SK-N-SH (cell line): ENCODE data around the gene MYO9A. TPM values are rescaled to one million over a fixed set of nuclear protein-coding genes. Genes with fewer than 3 reads are reported as not detected.

Source experiments
- CTCF ChIA-PET: fragments of 300-600, 350-600 bp; formaldehyde crosslinking; extraction: SDS; loops from one replicate; lab custom pipeline; 2021; lab: Yijun Ruan, JAX
- POLR2A ChIA-PET: fragments of 350-600 bp; sonication (Branson Sonifier 250); formaldehyde crosslinking; extraction: SDS; loops from one replicate; lab custom pipeline; 2020; ENCODE audit warnings: antibody characterized with exemption, inconsistent platforms; lab: Yijun Ruan, JAX
- DNase-seq: peaks from one replicate; pipeline ENCODE4 v3.0.0; 2012
- H2AFZ ChIP-seq: fragments of 200-600 bp; sonication (generic); 2 replicates; pipeline ENCODE4 v1.8.1; 2016; ENCODE audit warnings: antibody characterized with exemption, mild to moderate bottlenecking, low read depth
- H3F3A ChIP-seq: fragments of 200-600 bp; sonication (generic); replicated peaks from 2 replicates; pipeline ENCODE3; 2016; ENCODE audit warnings: antibody characterized with exemption, mild to moderate bottlenecking; ENCODE audit not compliant: insufficient read depth
- H3K27ac ChIP-seq, 2 experiments: fragments of 200-500 bp in 1 of 2; fragments of 200-600 bp in 1 of 2; sonication (Bioruptor generic) in 1 of 2; sonication (generic), shearing (Covaris generic) in 1 of 2; 2 replicates each; pipeline versions ENCODE4 v1.5.1 to v1.6.1; 2014 to 2016; ENCODE audit warnings: low read depth in 2 of 2, inconsistent platforms in 1 of 2, low read length in 1 of 2, mild to moderate bottlenecking in 1 of 2, mixed read lengths in 1 of 2
- H3K27me3 ChIP-seq: fragments of 200-600 bp; sonication (generic), shearing (Covaris generic); 2 replicates; pipeline ENCODE4 v1.6.1; 2016; ENCODE audit warnings: mixed run types; ENCODE audit not compliant: insufficient read depth
- H3K36me3 ChIP-seq, 2 experiments: fragments of 200-500 bp in 1 of 2; fragments of 200-600 bp in 1 of 2; sonication (Bioruptor generic) in 1 of 2; sonication (generic) in 1 of 2; replicated peaks in 1 of 2; 2 replicates each; pipeline versions ENCODE3 to v1.5.1; 2014 to 2016; ENCODE audit warnings: low read length in 1 of 2, mild to moderate bottlenecking in 1 of 2; ENCODE audit not compliant: insufficient read depth in 2 of 2, control insufficient read depth in 1 of 2
- H3K4me1 ChIP-seq, 2 experiments: fragments of 200-500 bp in 1 of 2; fragments of 200-600 bp in 1 of 2; sonication (Bioruptor generic) in 1 of 2; sonication (generic), shearing (Covaris generic) in 1 of 2; 2 replicates each; pipeline versions ENCODE4 v1.5.1 to v1.6.1; 2014 to 2016; ENCODE audit warnings: low read depth in 1 of 2, low read length in 1 of 2, mixed run types in 1 of 2; ENCODE audit not compliant: insufficient read depth in 2 of 2, control insufficient read depth in 1 of 2
- H3K4me2 ChIP-seq: fragments of 200-600 bp; sonication (generic), shearing (Covaris generic); 2 replicates; pipeline ENCODE4 v1.6.1; 2017; ENCODE audit warnings: mixed run types
- H3K4me3 ChIP-seq, 2 experiments: fragments of 200-500 bp in 1 of 2; fragments of 200-600 bp in 1 of 2; sonication (Bioruptor generic) in 1 of 2; sonication (generic), shearing (Covaris generic) in 1 of 2; 2 replicates each; pipeline versions ENCODE4 v1.5.1 to v1.8.1; 2014 to 2016; ENCODE audit warnings: low read depth in 2 of 2, inconsistent platforms in 1 of 2, low read length in 1 of 2, mild to moderate bottlenecking in 1 of 2, mixed read lengths in 1 of 2, moderate library complexity in 1 of 2
- H3K79me2 ChIP-seq: fragments of 200-600 bp; sonication (generic); 2 replicates; pipeline ENCODE4 v1.8.1; 2017; ENCODE audit warnings: mild to moderate bottlenecking; ENCODE audit not compliant: insufficient read depth
- H3K9ac ChIP-seq: fragments of 200-600 bp; sonication (generic); 2 replicates; pipeline ENCODE4 v1.6.1; 2017; ENCODE audit warnings: mixed run types
- H3K9me2 ChIP-seq: fragments of 200-600 bp; sonication (generic); 2 replicates; pipeline ENCODE4 v1.6.1; 2017; ENCODE audit warnings: mixed run types
- H3K9me3 ChIP-seq: fragments of 200-600 bp; sonication (generic); 2 replicates; pipeline ENCODE4 v1.6.1; 2017; ENCODE audit warnings: mixed run types, mild to moderate bottlenecking, moderate library complexity
- H4K20me1 ChIP-seq: fragments of 200-600 bp; sonication (generic); 2 replicates; pipeline ENCODE4 v1.6.1; 2017; ENCODE audit warnings: mild to moderate bottlenecking, mixed run types; ENCODE audit not compliant: insufficient read depth
- ELF1 ChIP-seq: IDR thresholded peaks from 2 replicates; pipeline ENCODE4 v1.4.0; 2012
- EP300 ChIP-seq, 2 experiments: IDR thresholded peaks; 2 replicates each; pipeline versions ENCODE4 v1.4.0 to v1.6.1; 2012; ENCODE audit warnings: borderline replicate concordance in 1 of 2, low read depth in 1 of 2, low read length in 1 of 2
- FOSL2 ChIP-seq: IDR thresholded peaks from 2 replicates; pipeline ENCODE4 v1.4.0; 2012; ENCODE audit warnings: low read depth, mild to moderate bottlenecking, moderate library complexity, borderline replicate concordance
- FOXJ3 ChIP-seq: sonication (generic); formaldehyde crosslinking; IDR thresholded peaks from 2 replicates; pipeline ENCODE4 v1.5.1; 2020; ENCODE audit warnings: mild to moderate bottlenecking, missing genetic modification reagents
- FOXM1 ChIP-seq: IDR thresholded peaks from 2 replicates; pipeline ENCODE4 v1.4.0; 2012; ENCODE audit warnings: low read depth, mild to moderate bottlenecking
- GABPA ChIP-seq: IDR thresholded peaks from 2 replicates; pipeline ENCODE4 v1.4.0; 2012; ENCODE audit warnings: low read depth, mild to moderate bottlenecking
- MXI1 ChIP-seq: IDR thresholded peaks from 2 replicates; pipeline ENCODE4 v1.6.1; 2012; ENCODE audit warnings: mild to moderate bottlenecking, low read depth, low read length, improper control_type of control experiment
- REST ChIP-seq: IDR thresholded peaks from 2 replicates; pipeline ENCODE4 v1.6.1; 2012; ENCODE audit warnings: mild to moderate bottlenecking, low read depth, low read length, moderate library complexity
- RFX5 ChIP-seq: IDR thresholded peaks from 2 replicates; pipeline ENCODE4 v1.6.1; 2012; ENCODE audit warnings: mild to moderate bottlenecking, improper control_type of control experiment, low read length
- RXRA ChIP-seq: IDR thresholded peaks from 2 replicates; pipeline ENCODE4 v1.4.0; 2012; ENCODE audit warnings: low read depth, mild to moderate bottlenecking, borderline replicate concordance
- SIN3A ChIP-seq: IDR thresholded peaks from 2 replicates; pipeline ENCODE4 v1.6.1; 2012; ENCODE audit warnings: low read depth, mild to moderate bottlenecking, low read length, moderate library complexity, borderline replicate concordance
- TAF1 ChIP-seq: IDR thresholded peaks from 2 replicates; pipeline ENCODE4 v1.6.1; 2012; ENCODE audit warnings: low read depth, mild to moderate bottlenecking, low read length, moderate library complexity, borderline replicate concordance
- TCF12 ChIP-seq: IDR thresholded peaks from 2 replicates; pipeline ENCODE4 v1.4.0; 2012
- USF1 ChIP-seq: IDR thresholded peaks from 2 replicates; pipeline ENCODE4 v1.4.0; 2012; ENCODE audit warnings: low read depth, borderline replicate concordance
- YY1 ChIP-seq: IDR thresholded peaks from 2 replicates; pipeline ENCODE4 v1.4.0; 2012; ENCODE audit warnings: low read depth, mild to moderate bottlenecking
- WGBS: methylation state at CpG from one replicate; pipeline ENCODE4 v1.1.6; 2017; ENCODE audit warnings: low lambda C conversion rate; 5-methylcytosine and 5-hydroxymethylcytosine counted together
- polyA plus RNA-seq, 3 experiments: library from polyadenylated mRNA; depleted of rRNA; stranded (reverse); fragments of >200 nt; gene quantifications; 2 replicates each; pipeline ENCODE4 v1.2.3, GENCODE V29; 2012
- TF ChIP-seq, protein P1 (sequence below): fragments of 200-600 bp; sonication (generic); IDR thresholded peaks from 2 replicates; pipeline ENCODE4 v1.6.1; 2017; ENCODE audit warnings: antibody characterized with exemption, mild to moderate bottlenecking, moderate library complexity
- TF ChIP-seq, protein P2 (sequence below): IDR thresholded peaks from 2 replicates; pipeline ENCODE4; 2012

The MYO9A gene
- polyA plus RNA-seq, 1 of the 3 experiments (the other 2 are of a cell fraction): 4.1 TPM

- TF ChIP-seq, protein P1, sequence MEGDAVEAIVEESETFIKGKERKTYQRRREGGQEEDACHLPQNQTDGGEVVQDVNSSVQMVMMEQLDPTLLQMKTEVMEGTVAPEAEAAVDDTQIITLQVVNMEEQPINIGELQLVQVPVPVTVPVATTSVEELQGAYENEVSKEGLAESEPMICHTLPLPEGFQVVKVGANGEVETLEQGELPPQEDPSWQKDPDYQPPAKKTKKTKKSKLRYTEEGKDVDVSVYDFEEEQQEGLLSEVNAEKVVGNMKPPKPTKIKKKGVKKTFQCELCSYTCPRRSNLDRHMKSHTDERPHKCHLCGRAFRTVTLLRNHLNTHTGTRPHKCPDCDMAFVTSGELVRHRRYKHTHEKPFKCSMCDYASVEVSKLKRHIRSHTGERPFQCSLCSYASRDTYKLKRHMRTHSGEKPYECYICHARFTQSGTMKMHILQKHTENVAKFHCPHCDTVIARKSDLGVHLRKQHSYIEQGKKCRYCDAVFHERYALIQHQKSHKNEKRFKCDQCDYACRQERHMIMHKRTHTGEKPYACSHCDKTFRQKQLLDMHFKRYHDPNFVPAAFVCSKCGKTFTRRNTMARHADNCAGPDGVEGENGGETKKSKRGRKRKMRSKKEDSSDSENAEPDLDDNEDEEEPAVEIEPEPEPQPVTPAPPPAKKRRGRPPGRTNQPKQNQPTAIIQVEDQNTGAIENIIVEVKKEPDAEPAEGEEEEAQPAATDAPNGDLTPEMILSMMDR: no peak
- no peak for TF ChIP-seq YY1
- TF ChIP-seq, protein P2, sequence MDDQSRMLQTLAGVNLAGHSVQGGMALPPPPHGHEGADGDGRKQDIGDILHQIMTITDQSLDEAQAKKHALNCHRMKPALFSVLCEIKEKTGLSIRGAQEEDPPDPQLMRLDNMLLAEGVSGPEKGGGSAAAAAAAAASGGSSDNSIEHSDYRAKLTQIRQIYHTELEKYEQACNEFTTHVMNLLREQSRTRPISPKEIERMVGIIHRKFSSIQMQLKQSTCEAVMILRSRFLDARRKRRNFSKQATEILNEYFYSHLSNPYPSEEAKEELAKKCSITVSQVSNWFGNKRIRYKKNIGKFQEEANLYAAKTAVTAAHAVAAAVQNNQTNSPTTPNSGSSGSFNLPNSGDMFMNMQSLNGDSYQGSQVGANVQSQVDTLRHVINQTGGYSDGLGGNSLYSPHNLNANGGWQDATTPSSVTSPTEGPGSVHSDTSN: no peak
- TF ChIP-seq TCF12: no peak
- no peak for TF ChIP-seq USF1
- TF ChIP-seq FOXJ3 (CRISPR knock-in tag): no peak
- no peak for TF ChIP-seq REST
- no peak for TF ChIP-seq GABPA
- no peak for TF ChIP-seq FOSL2
- no peak for TF ChIP-seq EP300 (IDR thresholded peaks at IDR 0.05; ENCODE audit: borderline replicate concordance in 1 of 2, low read depth in 1 of 2, low read length in 1 of 2)
- no peak for TF ChIP-seq SIN3A
- no peak for TF ChIP-seq RXRA
- no peak for TF ChIP-seq TAF1
- TF ChIP-seq FOXM1: no peak
- no peak for TF ChIP-seq MXI1
- no peak for TF ChIP-seq RFX5
- TF ChIP-seq ELF1: no peak
- Histone ChIP-seq H3K27ac (no peak overlapping the region), H3F3A (no peaks in the 10 kb centered on the region), H3K27me3 (no peaks in the 10 kb centered on the region), H3K4me1 (peaks cover 10% of the 10 kb centered on the region in 2 experiments; a peak in 1 of 4 replicates), H4K20me1 (no peaks in the 10 kb centered on the region), H3K9me3 (no peaks in the 10 kb centered on the region), H3K79me2 (no peaks in the 10 kb centered on the region), H3K9ac (no peak overlapping the region), H3K4me3 (no peak overlapping the region), H3K9me2 (no peaks in the 10 kb centered on the region), H2AFZ (no peak overlapping the region), H3K36me3 (no peaks in the 10 kb centered on the region), H3K4me2 (no peak overlapping the region)
- DNase-seq: no peak
- WGBS: 72% methylated on average over 2 of the region's 2 CpGs
- ChIA-PET CTCF (interaction anchor here (0.7 to 3.1 kb wide), 28 partner anchors 8 to 707 kb away, joined by 3 to 59 read pairs (median 10); partner anchors contain the start of genes GRAMD2A and NR2E3), POLR2A (no interaction called here)
Measured at GRCh38 chr15:72156928-72157327, 39.0 kb upstream of the MYO9A start.
